Stimulated activated CD4-positive, alpha-beta T cell treated with anti-CD3 and anti-CD28 coated beads, TNF-alpha, amount 100 ng/mL, for 4 hours (primary cell): Measurements from ENCODE around the gene TANGO6.
A peak's percentile ranks its signal among the peaks of the same experiment; 100 is the strongest.

Source experiments
- DNase-seq, 3 experiments: peaks; one replicate each; pipeline ENCODE4 v3.0.0-alpha.2; 2020; ENCODE audit warnings: low read depth in 3 of 3

TANGO6 gene

DNA sequence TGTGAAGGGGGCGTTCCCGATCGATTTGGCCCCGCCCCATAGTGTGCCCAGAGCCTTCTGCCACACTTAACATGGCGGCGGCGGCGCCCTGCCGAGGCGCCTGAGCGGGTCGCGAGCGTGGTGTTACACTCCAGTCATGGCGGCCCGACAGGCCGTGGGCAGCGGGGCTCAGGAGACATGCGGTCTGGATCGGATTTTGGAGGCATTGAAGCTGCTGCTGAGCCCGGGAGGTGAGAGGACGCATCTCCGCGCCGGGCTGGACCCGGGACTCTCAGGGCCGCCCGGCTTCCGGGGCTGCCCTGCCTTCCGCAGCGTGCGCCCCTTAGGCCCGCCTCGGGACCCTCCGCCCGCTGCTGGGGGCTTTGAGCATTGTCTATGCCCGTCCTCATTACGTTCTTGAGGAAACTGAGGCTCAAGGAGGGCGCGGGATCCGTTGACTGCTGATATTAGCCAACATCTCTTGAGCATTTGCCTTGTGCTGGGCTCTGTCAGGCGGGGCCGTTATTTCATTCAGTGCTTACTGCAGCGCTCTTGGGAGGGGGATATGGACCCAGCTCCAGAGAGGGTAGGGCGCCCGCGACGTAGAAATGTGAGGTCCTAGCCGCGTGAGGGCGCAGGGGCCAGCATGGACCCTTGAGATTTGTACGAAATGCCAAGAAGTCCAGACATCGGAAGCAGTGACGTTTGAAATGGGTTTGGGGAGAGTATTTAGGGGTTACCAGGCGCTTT is at the start of gene TANGO6:
TANGO6 (plus strand) TSS at position 50 of the 729 bp plus-strand sequence; CDS start at position 137, 87 bp downstream.
- DNase-seq = peak; percentile 85 to 93 (median 89)

DNA sequence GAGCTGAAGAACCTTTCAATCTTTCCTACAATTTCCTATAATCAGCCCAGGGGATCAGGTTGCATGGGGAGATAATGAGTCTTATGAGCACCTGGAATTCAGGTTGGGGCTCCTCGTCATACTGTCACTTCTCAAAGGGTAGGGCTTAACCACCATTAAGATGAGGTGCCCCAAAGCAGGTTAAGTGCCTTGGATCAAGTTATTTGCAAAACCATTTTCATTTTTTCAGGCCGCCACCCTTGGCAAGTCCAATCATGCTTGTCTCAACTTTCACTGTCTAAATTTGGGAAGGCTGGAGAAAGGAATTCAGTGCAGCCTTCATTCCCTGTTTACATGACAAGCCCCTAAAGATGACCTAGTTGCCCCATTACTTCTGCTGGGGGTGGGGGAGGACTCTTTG is 44.9 kb upstream of the TANGO6 start:
- DNase-seq = no peak

DNA sequence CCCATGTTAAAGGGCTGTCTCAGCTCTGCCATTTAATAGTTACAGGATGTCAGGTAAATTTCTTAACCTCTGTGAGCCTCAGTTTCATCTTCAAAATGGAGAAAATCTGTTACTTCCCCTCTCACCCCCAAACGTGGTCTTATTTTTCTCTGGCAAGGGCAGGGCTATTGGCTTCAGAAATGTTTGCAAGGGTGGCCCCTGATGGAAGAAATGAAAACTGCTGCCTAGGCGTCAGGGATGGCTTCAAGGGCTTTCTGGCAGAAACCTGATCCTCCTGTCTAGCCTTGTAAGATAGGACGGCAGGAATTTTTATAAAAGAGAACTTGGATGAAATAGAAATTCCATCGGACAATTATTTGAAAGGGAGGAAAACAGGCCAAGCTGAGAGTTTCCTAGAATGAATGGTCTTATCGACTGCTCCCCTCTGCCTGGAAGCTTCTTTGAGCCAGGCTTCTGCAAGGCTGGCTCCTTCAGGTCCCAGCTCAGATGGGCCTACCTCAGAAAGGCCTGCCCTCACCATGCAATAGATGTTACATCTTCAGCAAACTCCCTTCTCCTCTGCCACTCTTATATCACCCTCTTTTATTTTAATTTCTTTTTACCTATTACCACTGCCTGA is 43.0 kb upstream of the TANGO6 start:
- no peak for DNase-seq

DNA sequence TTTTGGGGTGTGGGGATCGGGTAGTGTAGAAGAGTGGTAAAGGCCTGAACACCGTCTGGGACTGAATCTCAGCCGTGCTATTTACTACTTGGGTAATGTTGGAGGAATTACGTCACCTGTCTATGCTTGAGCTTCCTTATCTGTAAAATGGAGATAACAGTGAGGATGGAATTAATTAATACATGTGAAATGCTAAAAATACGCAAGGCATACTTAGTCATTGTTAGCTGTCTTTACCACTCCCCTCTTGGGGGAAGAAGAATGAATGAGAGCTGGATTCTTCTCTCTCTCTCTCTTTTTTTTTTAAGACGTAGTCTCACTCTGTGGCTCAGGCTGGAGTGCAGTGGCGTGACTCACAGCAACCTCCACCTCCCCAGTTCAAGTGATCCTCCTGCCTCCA is 41.1 kb upstream of the TANGO6 start:
- no peak for DNase-seq

DNA sequence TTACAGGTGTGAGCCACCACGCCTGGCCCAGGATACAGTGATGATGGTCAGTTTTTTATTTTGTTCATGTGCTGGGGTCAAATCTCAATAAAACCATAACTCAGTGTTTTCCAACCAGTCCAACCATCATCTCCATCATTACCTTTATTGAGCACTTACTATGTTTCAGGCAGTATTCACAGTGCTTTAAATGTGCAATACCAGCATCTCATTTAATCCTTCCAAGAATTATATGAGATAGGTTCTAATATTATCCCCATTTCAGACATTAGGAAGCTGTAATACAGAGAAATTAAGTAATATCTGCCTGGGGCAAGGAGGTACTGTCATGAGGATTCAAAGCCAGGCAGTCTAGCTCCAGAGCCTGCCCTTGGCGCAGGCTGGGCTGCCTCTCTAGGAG is 36.9 kb upstream of the TANGO6 start:
- DNase-seq = no peak

DNA sequence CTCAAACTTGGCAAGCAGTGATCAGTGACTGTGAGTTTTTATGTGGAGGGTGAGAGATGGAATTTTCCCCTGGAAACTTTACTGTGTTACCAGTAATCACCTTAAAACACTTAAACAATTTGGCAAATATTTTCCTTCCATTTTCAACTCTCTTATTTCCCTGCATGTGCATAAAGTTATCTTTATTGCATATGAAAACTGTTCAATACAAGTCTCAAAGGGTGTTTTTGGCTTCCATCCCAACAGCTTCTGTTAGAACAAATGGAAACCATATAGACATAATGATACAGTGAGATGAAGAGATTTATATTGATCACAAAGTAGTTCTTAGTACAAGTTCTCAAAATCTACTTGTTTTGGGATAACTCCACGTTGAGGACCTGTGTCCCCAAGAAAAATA is 36.4 kb upstream of the TANGO6 start:
- no peak for DNase-seq

DNA sequence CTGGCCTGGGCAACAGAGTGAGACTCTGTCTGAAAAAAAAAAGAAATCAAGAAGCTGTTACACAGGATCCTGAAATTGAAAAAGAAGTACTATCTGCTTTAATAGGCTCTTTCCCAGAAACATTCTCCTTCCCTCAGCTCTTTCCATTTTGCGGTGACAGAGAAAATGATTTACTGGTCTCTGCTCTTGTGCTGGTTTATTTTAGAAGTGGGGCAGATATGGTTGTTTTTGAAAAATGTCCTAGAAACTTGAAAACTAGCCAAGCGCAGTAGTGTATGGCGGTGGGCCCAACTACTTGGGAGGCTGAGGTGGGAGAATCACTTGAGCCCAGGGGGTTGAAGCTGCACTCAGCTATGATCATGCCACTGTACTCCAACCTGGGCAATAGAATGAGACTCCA is 28.8 kb upstream of the TANGO6 start:
- no peak for DNase-seq

DNA sequence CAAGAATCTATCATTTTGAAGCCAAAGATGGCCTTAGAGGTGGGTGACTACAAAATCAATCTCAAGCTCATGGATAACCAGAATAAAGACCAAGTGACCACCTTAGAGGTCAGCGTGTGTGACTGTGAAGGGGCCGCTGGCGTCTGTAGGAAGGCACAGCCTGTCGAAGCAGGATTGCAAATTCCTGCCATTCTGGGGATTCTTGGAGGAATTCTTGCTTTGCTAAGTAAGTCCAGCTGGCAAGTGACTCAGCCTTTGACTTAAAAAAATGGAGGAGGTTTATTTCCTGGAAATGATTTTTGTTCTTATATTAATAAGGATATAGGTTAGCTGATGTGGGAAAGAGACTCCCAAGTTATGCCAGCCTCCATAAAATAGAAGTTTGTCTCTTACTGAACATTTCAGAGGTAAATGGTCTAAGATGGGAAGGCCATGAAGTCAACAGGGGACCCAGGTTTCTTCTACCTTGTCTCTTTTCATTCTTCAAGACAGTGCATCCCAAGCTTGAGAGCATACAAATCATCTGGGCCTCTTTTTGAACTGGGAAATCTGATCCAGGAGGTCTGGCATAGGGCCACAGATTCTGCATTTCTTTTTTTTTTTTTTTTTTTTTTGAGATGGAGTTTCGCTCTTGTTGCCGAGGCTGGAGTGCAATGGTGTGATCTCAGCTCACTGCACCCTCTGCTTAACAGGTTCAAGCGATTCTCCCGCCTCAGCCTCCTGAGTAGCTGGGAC is 19.8 kb upstream of the TANGO6 start:
- DNase-seq = no peak

DNA sequence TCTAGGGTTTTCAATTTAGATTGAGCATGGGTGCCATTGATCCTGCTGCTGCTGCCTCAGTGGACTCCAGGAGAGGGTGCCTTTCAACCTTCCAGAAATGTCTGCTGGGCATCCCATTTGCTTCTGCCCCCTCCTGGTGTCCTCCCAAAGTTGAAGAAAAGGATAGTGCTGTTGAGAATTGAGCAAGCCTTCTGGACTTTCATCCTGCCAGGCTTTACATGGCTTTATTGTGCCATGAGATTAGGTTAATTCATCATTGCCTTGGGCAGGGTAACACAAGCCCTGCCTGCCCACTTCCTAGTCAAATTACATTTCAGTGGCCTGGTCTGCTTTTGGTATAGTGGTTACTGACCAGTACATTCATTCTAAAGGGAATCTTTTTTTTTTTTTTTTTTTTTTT is 17.9 kb upstream of the TANGO6 start:
- DNase-seq = no peak

DNA sequence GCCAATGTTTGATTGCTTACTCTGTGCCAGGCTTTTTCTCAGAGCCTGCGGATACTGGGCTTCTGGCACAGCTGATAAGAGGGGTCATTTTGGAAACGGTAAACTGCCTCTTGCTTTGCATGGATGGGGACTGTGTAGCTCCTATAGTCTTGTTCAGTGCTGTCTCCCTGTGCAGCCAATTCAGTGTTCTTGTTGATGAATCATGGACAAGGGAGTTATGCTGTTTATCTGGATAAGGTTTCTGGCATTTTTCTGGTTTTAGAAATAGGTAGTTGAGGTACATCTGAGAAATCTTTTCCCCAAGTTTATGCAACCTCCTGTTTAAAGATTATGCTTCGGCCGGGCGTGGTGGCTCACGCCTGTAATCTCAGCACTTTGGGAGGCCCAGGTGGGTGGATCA is 16.7 kb upstream of the TANGO6 start:
- no peak for DNase-seq

DNA sequence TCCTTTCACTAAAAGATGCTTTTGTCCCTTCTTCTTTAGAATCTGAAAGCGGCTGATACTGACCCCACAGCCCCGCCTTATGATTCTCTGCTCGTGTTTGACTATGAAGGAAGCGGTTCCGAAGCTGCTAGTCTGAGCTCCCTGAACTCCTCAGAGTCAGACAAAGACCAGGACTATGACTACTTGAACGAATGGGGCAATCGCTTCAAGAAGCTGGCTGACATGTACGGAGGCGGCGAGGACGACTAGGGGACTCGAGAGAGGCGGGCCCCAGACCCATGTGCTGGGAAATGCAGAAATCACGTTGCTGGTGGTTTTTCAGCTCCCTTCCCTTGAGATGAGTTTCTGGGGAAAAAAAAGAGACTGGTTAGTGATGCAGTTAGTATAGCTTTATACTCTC is 10.1 kb upstream of the TANGO6 start:
- DNase-seq = no peak

DNA sequence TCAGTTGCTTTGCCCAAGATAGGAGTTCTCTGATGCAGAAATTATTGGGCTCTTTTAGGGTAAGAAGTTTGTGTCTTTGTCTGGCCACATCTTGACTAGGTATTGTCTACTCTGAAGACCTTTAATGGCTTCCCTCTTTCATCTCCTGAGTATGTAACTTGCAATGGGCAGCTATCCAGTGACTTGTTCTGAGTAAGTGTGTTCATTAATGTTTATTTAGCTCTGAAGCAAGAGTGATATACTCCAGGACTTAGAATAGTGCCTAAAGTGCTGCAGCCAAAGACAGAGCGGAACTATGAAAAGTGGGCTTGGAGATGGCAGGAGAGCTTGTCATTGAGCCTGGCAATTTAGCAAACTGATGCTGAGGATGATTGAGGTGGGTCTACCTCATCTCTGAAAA is 8.8 kb upstream of the TANGO6 start:
- DNase-seq = no peak

DNA sequence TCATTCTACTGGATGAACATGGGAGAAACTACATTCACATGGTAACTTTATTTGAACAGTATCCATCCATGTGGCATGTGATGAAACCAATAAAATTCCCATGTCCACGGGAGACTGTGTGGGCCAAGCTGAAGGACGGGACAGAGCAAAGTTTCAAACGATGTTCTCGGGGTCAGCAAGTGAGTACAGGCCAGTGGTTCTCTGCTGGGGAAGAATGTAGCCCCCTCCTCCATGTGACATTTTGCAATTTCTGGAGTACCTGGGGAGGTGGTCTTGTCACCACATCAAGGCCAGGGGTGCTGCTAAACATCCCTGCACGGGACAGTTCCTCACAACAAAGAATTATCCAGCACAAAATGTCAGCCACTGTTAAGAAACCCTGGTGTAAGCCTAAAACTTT is 7.4 kb upstream of the TANGO6 start:
- no peak for DNase-seq

DNA sequence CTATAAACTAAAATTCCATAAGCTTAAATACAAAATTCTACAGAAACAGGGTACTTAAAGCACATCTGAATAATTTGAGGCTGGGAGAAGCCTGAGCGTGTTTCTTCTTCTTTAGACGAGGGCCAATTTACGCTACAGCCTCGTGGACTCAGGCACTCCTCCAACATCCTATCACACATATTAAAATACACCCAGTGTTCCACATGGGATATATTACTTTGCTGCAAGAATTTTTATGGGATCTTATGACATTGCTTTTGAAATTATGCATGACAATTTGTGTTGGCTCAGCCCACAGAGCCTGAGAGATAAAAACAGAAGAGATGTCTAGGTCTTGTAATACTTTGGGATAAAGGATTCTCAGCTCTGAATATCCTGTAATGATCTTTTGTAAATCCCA is 3.5 kb upstream of the TANGO6 start:
- DNase-seq = no peak

DNA sequence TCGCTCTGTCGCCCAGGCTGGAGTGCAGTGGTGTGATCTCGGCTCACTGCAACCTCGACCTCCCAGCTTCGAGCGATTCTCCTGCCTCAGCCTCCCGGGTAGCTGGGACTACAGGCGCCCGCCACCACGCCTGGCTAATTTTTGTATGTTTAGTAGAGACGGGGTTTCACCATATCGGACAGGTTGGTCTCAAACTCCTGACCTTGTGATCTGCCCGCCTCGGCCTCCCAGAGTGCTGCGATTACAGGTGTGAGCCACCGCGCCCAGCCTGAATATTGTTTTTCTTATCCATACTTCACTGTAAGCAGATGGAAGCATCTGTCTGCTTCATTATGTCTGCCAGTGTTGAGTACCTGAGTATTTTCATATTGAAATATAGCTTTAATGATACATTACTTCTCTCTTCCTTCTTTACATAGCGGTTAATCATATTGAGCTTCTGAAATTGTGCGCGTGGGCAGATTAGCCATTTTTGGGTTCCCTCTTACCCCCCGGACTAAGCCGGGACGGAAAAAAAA is 308 bp upstream of the TANGO6 start:
- DNase-seq = peak in 1 of 3 experiments; percentile 2

DNA sequence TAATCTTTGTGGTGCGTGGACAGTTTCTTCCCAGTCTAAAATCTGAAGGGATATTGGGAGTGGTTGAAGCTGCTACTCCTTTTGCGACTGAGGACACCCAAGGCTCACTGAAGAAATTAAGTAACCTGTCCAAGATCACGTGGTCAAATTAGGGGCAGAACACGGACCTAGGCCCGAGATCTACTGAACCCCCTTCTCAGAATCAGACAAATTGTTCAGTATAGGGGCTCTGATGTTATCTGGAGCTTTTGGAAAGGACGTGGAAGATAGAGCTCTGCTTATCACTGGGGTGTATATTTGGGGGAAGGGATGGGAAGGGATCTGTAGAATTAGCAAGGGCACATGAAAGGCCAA is 857 bp downstream of the TANGO6 start:
- DNase-seq = no peak

DNA sequence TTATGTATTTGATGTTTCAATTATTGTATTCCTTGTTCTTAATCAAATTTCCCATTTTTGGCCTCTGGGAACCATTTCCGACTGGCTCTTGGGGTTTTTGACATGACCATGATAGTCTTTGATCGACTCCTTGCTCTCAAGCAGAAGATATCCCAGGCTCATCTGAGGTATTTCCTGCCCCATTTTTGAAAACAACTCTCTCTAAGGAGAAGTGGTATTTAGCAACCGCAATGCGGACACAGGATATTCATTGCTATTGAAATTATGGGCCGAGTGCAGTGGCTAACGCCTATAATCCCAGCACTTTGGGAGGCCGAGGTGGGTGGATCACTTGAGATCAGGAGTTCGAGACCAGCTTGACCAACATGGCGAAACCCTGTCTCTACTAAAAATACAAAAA is 5.5 kb downstream of the TANGO6 start:
- DNase-seq = no peak

DNA sequence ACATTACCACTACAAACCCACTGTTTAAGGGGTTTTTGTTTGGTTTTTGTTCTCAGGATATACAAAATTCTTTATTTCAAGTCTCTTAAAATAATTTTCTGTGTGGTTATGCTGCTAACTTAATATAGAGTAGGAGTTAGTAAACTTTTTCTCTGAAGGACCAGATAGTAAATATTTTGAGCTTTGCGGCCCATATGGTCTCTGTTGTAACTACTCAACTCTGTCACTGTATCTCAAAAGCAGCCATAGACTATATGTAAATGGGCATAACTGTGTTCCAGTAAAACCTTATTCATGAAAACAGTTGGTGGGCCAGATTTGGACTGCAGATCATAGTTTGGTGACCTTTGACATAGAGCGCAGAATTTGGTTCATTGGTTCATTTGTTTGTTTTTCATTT is 7.2 kb downstream of the TANGO6 start:
- no peak for DNase-seq

DNA sequence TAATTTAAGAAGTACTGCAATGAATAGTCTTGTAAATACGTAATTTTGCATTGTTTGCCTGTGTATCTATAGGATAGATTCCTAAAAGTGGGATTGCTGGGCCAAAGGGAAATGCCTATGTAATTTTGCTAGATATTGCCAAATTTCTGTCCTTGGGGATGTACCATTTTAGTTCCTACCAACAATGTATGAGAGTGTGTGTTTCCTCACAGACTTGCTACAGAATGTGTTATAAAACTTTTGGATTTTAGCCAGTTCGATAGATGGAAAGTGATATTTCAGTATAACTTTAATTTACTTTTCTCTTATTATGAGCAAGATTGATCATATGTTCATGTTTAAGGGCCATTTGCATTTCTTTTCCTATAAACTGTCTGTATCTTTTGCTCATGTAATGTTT is 8.3 kb downstream of the TANGO6 start:
- no peak for DNase-seq

DNA sequence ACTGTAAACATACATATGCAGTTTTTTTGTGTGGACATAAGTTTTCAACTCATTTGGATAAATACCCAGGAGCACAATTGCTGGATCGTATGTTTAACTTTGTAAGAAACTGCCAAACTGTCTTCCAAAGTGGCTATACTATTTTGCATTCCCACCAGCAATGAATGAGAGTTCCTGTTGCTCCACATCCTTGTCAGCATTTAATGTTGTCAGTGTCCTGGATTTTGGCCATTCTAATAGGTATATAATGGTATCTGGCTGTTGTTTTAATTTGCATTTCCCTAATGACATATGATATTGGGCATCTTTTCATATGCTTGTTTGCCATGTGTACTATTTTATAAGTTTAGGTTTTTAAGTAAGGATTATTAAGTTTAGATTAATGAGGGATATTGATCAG is 14.1 kb downstream of the TANGO6 start:
- no peak for DNase-seq

DNA sequence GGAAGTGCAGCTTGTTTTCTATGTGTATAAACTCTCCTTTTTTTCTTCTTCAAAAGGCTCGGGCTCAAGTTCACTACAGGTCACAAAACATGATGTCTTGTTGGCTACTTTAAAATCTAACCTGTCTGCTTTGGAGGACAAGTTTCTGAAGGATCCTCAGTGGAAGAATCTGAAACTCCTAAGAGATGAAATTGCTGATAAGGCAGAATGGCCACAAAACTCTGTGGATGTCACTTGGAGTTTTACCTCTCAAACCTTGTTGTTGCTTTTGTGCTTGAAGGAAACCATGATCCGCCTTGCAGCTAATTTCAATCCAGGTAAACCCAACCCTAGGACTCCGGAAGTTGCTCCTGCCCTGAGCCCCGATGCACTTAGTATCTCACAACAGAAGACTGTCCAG is 16.5 kb downstream of the TANGO6 start:
- DNase-seq = no peak

DNA sequence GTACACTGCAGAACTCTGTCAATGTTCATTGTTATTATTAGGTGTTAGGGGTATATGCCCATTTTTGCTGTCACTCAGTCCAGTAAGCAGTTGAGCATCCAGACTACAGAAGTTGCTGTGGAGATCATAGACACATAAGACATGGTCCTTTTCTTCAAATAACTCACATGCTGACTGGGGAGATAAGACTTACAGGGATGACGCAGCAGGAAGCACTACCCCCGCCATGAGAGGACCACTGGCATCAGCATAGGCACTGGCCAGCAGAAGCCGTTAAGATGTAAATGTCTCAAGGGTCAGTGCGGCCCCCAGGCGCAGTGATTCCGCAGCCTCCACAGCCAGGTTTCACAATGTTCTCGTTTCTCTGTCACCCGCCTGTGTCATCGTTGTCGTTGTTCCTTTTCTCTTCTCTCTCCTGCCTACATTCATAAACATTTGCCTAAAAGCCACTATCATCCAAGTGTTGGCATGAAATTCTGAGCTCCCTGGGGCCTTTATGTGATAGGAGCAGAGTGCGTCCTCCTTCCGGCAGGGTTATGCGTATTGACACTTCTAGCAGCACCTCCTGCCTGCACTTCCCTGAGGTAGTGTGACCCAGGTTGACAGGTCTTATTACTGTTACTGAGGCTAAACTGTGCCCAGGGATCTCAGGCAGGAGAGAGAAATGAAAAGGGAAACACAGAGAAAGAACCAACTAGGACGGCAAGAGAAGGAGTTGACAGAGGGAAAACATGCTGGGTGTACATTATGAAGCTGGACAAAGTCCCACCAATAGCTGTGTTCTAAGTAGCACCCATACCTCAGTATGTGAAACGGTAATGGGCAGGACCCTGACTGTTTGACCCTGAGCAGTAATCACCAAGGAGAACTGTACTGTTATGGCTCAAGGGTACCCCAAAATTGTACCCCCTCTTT is 17.9 kb downstream of the TANGO6 start:
- no peak for DNase-seq
